Gastrocnemius medialis (tissue), 4 donors: Measurements from ENCODE around the gene CREG1. TPM values are rescaled to one million over a fixed set of nuclear protein-coding genes. Genes with fewer than 3 reads are reported as not detected.

Source experiments
- ATAC-seq, 2 donors: fragments of 150-250 bp; one replicate each; pipeline ENCODE4 v1.9.1; 2016
- DNase-seq, 2 donors: peaks; one replicate each; pipeline ENCODE4 v3.0.0-alpha.2; 2019
- H3K27ac ChIP-seq, 4 donors: fragments of 200-600 bp; sonication (generic); 1 replicate in 1 of 4; 2 replicates in 3 of 4; pipeline ENCODE4 v1.5.1; 2016 to 2018; ENCODE audit warnings: mild to moderate bottlenecking in 2 of 4, moderate library complexity in 1 of 4
- H3K27me3 ChIP-seq, 3 donors: fragments of 200-600 bp; sonication (generic) in 2 of 3; 1 replicate in 1 of 3; 2 replicates in 2 of 3; pipeline versions ENCODE4 v1.5.1 to v1.6.0; 2016 to 2019; ENCODE audit warnings: mild to moderate bottlenecking in 1 of 3, moderate library complexity in 1 of 3
- H3K36me3 ChIP-seq, 2 donors: fragments of 200-600 bp; sonication (generic) in 1 of 2; one replicate each; pipeline ENCODE4 v1.5.1; 2017 to 2018
- H3K4me1 ChIP-seq, 2 donors: fragments of 200-600 bp; sonication (generic) in 1 of 2; one replicate each; pipeline ENCODE4 v1.5.1; 2016 to 2017; ENCODE audit warnings: mild to moderate bottlenecking in 2 of 2
- H3K4me3 ChIP-seq, 4 donors: fragments of 200-600 bp; sonication (generic) in 3 of 4; 1 replicate in 1 of 4; 2 replicates in 3 of 4; pipeline ENCODE4 v1.5.1; 2016 to 2019; ENCODE audit warnings: mild to moderate bottlenecking in 2 of 4
- H3K9me3 ChIP-seq, 3 donors: fragments of 200-600 bp; sonication (generic) in 2 of 3; 1 replicate in 1 of 3; 2 replicates in 2 of 3; pipeline ENCODE4 v1.5.1; 2016 to 2019
- POLR2A ChIP-seq, 2 donors: fragments of 450-650 bp; IDR thresholded peaks; one replicate each; pipeline ENCODE4 v1.6.1; 2017; ENCODE audit warnings: antibody characterized with exemption in 2 of 2, mild to moderate bottlenecking in 2 of 2, moderate library complexity in 2 of 2
- in situ Hi-C, 4 donors: fragments of 200-750 bp; cut with MboI; loops; one replicate each; pipeline versions ENCODE4 v1.15.0 to v1.8.0; 2017; ENCODE audit warnings: low sequenced_read_pairs in 4 of 4
- intact Hi-C: fragments of 100-400 bp; cut with DNase I; formaldehyde crosslinking; loops from one replicate; pipeline ENCODE4 v1.15.1; 2023; ENCODE audit warnings: low total_unique reads
- total RNA-seq, 4 donors: library from RNA; depleted of rRNA; stranded (reverse); fragments of >200 nt; gene quantifications; one replicate each; pipeline versions ENCODE4 v1.1.0 to v1.2.3, GENCODE V29; 2016
- TF ChIP-seq, protein P1 (sequence below), 5 experiments: fragments of 450-650 bp in 3 of 5; fragments of 200-600 bp in 2 of 5; sonication (generic) in 2 of 5; IDR thresholded peaks in 4 of 5; conservative IDR thresholded peaks in 1 of 5; 1 replicate in 4 of 5; 2 replicates in 1 of 5; pipeline ENCODE4 v1.5.1; 2016 to 2019; ENCODE audit warnings: antibody characterized with exemption in 5 of 5, mild to moderate bottlenecking in 3 of 5, moderate library complexity in 3 of 5

CREG1 gene
- total RNA-seq, 4 donors from 2014 or later = 69.9 to 99.6 (median 80.7) TPM

DNA sequence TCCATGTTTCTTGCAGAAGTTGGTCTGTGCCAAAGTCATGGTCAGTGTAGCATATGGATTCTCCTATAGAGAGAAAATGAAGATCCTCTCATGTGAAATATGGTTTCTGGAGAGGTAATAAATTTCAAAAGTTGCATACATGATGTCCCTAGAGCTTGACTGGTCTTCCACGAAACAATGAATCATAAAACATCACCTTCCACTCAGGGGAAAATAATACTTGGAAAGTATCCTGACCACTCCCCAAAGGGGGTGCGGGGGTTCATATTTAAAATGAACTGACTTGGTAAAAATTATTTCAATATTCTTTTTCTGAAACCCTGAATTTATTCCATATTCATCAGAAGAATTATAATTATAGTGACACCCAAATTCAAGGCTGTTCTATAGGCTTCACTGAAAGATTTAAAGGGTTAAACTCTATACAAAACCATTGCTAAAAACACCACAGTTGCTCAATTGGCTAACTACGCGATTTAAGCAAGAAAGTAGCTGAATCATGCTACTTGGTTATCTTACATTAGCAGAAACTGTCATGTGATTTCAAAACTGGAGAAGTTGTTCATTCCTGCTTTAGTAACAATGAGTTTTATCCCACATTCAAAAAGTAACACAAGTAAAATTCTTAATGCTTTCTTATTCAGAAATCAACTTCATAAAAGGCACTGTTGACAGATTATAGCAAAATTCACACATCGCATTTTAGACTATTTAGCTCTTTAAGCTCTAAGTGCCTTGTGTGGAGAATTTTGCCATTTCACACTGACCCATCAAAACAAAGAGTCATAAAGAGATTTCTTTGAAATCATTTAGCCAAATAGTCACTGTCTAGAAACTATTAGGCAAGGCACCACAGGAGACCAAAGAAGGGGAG lies 5.3 kb downstream of the CREG1 start:
- DNase-seq (no peak), ATAC-seq (no peak)
- Histone ChIP-seq H3K27ac (peak overlapping the region; percentile 54 to 65 (median 64)), H3K4me3 (no peak overlapping the region), H3K27me3 (no peaks in the 10 kb centered on the region), H3K9me3 (no peaks in the 10 kb centered on the region), H3K36me3 (peaks cover 0 to 22% of the 10 kb centered on the region in 2 donors), H3K4me1 (peaks cover 32 to 35% of the 10 kb centered on the region in 2 donors)
- in situ Hi-C loops = loop anchor here in 3 of 4 donors (25.0 kb wide), 2 partner anchors 286 to 486 kb away; no protein-coding TSS in a partner anchor
- no peak for TF ChIP-seq POLR2A (IDR thresholded peaks at IDR 0.05)
- TF ChIP-seq, protein P1, sequence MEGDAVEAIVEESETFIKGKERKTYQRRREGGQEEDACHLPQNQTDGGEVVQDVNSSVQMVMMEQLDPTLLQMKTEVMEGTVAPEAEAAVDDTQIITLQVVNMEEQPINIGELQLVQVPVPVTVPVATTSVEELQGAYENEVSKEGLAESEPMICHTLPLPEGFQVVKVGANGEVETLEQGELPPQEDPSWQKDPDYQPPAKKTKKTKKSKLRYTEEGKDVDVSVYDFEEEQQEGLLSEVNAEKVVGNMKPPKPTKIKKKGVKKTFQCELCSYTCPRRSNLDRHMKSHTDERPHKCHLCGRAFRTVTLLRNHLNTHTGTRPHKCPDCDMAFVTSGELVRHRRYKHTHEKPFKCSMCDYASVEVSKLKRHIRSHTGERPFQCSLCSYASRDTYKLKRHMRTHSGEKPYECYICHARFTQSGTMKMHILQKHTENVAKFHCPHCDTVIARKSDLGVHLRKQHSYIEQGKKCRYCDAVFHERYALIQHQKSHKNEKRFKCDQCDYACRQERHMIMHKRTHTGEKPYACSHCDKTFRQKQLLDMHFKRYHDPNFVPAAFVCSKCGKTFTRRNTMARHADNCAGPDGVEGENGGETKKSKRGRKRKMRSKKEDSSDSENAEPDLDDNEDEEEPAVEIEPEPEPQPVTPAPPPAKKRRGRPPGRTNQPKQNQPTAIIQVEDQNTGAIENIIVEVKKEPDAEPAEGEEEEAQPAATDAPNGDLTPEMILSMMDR (IDR thresholded peaks at IDR 0.05 in 4 of 5, conservative IDR thresholded peaks at IDR 0.05 in 1 of 5) = no peak
- intact Hi-C loops = no loop called here

- Histone ChIP-seq H3K4me1 (peaks cover 22 to 25% of the 10 kb centered on the region in 2 donors), H3K9me3 (no peaks in the 10 kb centered on the region), H3K36me3 (peaks cover 0 to 22% of the 10 kb centered on the region in 2 donors), H3K27ac (peak overlapping the region in 3 of 4 donors; percentile 1 to 20 (median 12)), H3K4me3 (no peak overlapping the region), H3K27me3 (no peaks in the 10 kb centered on the region)
- ATAC-seq (no peak), DNase-seq (no peak)
- intact Hi-C loops = no loop called here
- TF ChIP-seq, protein P1 (IDR thresholded peaks at IDR 0.05 in 4 of 5, conservative IDR thresholded peaks at IDR 0.05 in 1 of 5) = no peak
- TF ChIP-seq POLR2A (IDR thresholded peaks at IDR 0.05) = no peak
- in situ Hi-C loops = loop anchor here in 3 of 4 donors (25.0 kb wide), 2 partner anchors 285 to 485 kb away; no protein-coding TSS in a partner anchor
Measured at GRCh38 chr1:167546935-167547334, 6.6 kb downstream of the CREG1 start.

- Histone ChIP-seq H3K9me3 (no peaks in the 10 kb centered on the region), H3K4me3 (no peak overlapping the region), H3K27me3 (no peaks in the 10 kb centered on the region), H3K36me3 (peaks cover 0 to 22% of the 10 kb centered on the region in 2 donors), H3K4me1 (peaks cover 12 to 21% of the 10 kb centered on the region in 2 donors), H3K27ac (no peak overlapping the region)
- ATAC-seq (no peak), DNase-seq (no peak)
- in situ Hi-C loops (loop anchor here in 3 of 4 donors (25.0 kb wide), 2 partner anchors 283 to 483 kb away; no protein-coding TSS in a partner anchor), intact Hi-C loops (no loop called here)
- no peak for TF ChIP-seq POLR2A (IDR thresholded peaks at IDR 0.05)
- TF ChIP-seq, protein P1 (IDR thresholded peaks at IDR 0.05 in 4 of 5, conservative IDR thresholded peaks at IDR 0.05 in 1 of 5) = no peak
Measured at GRCh38 chr1:167545349-167545748, 8.2 kb downstream of the CREG1 start.

DNA sequence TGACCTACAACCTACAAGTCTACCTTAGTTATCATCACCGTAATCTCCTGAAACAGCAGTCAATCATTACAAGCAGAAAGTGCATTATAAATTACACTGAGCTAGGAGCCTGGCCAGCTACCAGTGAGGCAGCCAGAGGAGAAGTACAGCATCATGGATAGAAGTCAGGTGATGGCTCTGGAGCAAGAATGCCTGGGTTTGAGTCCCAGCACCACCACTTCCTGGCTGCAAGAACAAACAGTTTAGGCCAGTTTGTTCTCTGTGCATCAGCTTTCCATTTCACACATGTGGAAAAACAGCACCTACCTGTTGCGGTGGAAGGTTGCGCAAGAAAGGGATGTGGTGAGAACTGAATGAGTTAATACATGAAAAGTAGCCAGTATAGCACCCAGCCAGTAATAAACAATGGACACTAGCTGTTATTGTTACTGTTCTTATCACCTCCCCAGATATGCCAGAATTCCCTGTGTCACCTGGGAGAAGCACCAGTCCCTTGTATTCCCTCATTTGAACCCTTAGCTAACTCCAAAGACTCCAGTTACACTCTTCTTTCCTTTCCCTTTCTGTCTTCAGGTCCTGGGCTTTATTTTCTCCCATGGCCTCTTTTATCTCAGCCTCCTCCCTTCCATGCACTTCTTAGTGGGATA lies 9.0 kb downstream of the CREG1 start:
- Histone ChIP-seq H3K27ac (no peak overlapping the region), H3K27me3 (no peaks in the 10 kb centered on the region), H3K4me1 (peaks cover 12 to 21% of the 10 kb centered on the region in 2 donors), H3K4me3 (no peak overlapping the region), H3K9me3 (no peaks in the 10 kb centered on the region), H3K36me3 (peaks cover 0 to 22% of the 10 kb centered on the region in 2 donors)
- in situ Hi-C loops = loop anchor here in 3 of 4 donors (25.0 kb wide), 2 partner anchors 282 to 482 kb away; no protein-coding TSS in a partner anchor
- DNase-seq = no peak
- intact Hi-C loops = no loop called here
- no peak for ATAC-seq
- TF ChIP-seq POLR2A (IDR thresholded peaks at IDR 0.05) = no peak
- TF ChIP-seq, protein P1 (IDR thresholded peaks at IDR 0.05 in 4 of 5, conservative IDR thresholded peaks at IDR 0.05 in 1 of 5) = no peak
